ENCODE results near the gene STX18.
"Not testable (repeated sequence)": the region's sequence is repeated elsewhere in the genome, so short reads cannot be mapped to it uniquely, and the experiment has no call there.

The STX18 gene

GRCh38 chr4:4479366-4479765, 62.5 kb downstream of the STX18 start:
- DNase-seq (ENCODE audit: low read depth): no peak

DNA sequence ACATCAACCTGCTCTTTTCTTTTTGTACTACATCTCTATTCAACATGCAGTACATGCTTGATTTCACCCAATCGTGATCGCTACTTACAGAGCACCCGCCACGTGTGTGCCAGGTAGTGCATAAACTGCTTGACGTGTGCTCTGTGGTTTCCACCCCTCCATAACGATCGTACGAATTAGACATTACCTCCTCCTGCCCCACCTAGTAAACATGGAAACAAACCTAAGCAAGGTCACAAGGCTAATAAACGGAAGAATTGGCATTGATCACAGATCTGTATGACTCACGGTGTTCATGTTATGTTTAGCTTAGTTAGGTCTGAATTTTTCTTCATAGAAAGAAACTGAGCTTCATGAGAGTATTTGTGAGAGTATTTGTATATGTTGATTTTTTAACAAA, 64.1 kb downstream of the STX18 start:
- DNase-seq (ENCODE audit: low read depth): no peak

DNA sequence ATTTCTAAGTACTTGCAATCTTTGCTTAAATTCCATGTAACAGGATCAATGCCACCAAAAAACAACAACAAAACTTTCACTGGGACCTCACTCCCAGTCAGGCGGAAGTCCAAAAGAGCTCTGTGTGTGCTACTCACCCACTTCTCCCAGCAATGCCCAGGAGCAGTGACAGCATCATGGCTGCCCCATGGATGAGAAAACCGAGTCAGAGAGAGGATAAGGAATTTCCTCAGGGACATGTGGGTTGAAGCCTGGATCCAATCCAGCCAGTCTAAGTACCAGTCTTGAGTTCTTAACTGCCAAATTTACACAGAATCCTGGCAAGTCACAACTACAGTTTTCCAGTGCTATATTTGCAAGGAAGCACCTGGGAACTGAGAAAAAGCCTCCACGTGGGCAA, 64.5 kb downstream of the STX18 start:
- DNase-seq (ENCODE audit: low read depth): no peak

GRCh38 chr4:4474476-4474875, 67.4 kb downstream of the STX18 start:
- no peak for DNase-seq (ENCODE audit: low read depth)

DNA sequence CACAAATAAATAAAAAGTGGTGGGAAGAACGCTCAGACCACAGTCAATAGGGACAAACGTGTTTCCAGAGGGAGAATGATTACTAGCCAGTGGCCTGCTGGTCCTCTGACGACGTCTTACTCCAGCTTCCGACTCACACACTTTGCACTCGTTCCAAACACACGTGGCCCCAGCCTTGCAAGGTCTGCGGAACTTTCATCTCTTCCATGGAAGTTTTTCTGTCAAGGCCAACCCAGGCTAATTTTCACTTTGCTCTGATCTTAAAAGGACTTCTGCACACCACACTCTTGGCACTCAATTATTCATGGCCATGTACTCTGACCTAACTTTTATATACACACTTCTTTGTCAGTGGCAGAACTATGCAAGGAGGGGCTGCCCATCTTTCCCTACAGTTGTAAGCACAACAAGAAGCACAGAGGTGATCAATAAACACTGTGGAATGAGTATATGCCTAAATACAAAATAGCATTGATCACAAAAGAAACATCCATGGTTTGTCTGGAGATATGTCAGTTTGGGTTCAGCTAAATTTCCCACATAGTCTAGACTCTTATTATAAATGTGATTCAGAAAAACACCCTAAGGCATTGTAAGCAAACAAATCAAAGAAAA, 69.4 kb downstream of the STX18 start:
- no peak for DNase-seq (ENCODE audit: low read depth)

GRCh38 chr4:4471195-4471594, 70.7 kb downstream of the STX18 start:
- no peak for DNase-seq (ENCODE audit: low read depth)

DNA sequence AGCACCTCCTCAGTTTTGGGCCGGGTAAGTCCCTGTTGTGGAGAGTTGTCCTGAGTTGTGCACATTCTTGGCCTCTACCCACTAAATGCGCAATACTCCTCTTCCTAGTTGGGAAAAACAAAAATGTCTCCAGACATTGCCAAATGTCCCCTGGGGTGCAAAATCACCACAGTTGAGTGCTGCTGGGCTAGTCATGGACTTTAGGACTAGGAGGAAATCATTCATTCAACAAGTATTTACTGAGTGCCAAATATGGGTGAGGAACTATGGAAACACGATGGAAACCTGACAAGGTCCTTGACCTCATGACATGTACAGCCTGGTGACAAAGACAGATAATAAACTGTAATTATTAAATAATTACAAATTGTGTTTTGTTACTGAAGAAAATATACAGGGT, 71.6 kb downstream of the STX18 start:
- DNase-seq (ENCODE audit: low read depth): no peak

DNA sequence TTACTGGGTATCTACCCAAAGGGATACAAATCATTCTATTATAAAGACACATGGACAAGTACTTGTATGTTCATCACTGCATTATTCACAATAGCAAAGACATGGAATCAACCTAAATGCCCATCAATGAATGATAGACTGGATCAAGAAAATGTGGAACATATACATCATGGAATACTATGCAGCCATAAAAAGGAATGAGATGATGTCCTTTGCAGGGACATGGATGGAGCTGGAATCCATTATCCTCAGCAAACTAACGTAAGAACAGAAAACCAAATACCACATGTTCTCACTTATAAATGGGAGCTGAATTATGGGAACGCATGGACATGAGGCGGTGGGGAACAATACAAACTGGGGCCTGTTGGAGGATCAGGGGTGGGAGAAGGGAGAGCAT, 76.6 kb downstream of the STX18 start:
- DNase-seq (ENCODE audit: low read depth): not testable (repeated sequence)

DNA sequence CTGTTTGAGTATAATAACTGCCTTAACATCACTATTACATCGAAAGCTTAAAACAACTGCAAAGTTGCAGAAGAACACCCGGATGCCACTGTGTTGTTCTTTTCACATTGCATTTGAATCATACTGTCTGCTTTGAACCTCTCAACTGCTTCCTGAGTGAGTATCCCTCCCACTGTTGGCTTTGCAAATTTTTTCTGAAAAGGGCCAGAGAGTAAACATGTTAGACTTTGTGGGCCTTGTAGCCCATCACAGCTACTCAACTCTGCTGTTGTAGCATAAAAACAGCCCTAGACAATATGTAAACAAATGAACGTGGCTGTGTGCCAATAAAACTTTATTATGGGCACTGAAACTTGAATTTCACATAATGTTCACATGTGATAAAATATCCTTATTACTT, 78.9 kb downstream of the STX18 start:
- DNase-seq (ENCODE audit: low read depth): no peak

DNA sequence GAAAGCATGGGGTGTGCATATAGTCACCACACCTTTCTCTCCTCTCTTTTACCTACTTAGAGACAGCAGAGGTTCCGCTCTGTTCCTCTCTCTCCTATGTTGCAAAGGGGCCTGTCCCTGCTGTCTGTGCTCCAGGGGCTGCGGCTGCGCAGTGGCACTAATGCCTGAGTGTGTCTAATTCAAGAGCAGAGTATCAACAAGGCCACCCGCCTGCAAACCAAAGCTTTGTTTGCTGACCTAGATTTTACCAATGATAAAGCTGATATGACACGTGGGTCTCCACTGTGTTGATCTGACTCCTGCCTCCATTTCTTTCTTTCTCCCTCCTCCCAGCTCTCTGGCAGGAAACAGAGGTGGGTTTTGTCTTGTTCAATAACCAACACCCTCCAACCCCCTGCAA, 80.0 kb downstream of the STX18 start:
- DNase-seq (ENCODE audit: low read depth): no peak

GRCh38 chr4:4461178-4461577, 80.7 kb downstream of the STX18 start:
- no peak for DNase-seq (ENCODE audit: low read depth)

DNA sequence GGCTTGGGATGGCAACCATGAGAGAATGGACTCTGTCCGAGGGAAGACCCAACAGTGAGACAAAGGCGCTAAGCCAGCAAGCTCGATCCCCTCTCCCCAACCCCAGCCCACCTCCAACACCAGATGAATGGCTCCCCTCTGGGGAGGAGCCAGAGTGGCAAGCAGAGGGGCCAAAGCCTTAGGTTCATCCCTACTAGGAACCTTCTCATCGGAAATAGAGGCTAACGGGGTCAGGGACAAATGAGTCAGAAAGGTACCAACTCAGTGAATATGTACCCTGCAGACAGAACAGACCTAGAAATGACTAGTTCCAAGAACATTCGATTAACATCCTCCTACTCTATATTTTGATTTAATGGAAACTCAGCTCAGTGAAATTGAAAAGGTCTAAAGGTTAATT, 81.1 kb downstream of the STX18 start:
- no peak for DNase-seq (ENCODE audit: low read depth)

DNA sequence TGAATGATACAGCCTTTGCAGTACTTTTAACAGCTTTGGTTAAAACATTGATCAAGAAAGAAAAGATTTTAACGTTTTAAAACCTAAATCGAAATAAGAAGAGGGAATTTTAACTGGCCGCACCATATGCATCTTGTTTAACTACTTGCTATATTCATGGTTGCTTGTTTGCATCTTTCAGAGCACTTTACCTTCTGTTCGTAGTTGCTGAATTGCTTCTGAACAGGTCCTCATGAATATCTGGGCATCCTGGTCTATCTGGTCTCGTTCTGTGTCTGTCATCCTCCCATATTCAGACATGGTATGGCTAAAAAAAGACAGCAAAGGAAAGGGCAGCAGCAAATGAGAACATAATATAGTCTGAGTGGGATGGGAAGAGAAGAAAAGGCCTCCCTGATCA, 82.7 kb downstream of the STX18 start:
- no peak for DNase-seq (ENCODE audit: low read depth)

- no peak for DNase-seq (ENCODE audit: low read depth)
Measured at GRCh38 chr4:4457803-4458553, 83.9 kb downstream of the STX18 start.

DNA sequence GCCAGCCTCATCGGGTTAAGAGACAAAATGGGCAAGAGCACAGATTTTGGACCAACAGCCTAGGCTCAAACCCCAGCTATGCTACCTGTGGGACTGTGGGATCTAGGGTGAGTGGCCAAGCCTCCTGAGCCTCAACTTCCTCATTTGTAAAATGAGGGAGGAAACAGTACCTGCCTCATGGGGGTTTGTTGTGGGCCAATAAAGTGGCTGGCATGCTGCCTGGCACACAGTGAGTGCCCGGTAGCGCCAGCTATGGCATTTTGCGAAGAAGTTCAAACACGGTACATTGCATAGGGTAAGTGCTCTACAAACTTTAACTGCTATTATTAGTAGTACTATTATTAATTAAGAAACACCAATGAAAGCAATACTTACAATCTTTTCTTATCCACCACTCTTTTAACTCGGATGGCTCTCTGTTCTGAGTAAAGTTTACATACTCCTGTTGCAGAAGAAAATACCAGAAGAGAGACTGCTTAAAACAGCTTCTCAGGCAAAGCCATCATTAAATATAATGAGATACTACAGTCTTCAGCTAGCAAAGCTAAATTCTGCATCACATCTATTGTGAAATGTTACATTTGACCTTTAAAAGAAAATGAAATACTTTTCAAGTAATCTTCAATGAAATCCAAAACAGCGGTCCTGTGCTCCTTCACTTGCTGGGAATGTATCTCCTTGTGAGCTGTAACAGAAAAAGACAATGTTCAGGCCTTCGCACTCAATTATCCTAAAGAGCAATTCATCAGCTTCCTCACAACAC, 84.9 kb downstream of the STX18 start:
- DNase-seq (ENCODE audit: low read depth): no peak

DNA sequence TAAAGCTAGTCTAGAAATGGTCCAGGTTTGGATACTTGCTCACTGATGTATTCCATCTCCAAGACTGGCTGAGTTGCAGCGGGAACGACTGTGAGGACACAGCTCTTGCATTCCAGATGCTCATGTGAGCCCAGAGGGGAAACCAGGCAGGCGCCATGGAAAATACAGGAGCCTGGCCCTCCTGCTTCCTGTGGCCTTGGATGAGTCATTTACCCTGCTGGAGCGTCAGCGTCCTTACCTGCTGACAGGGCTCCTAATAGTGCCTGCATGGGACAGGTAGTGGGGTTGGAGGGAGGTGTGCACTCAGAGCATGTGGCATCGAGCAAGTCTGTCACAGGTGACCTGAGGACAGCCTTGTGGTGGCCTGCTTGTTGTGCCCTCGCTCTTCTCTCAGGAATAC, 85.5 kb downstream of the STX18 start:
- no peak for DNase-seq (ENCODE audit: low read depth)

DNA sequence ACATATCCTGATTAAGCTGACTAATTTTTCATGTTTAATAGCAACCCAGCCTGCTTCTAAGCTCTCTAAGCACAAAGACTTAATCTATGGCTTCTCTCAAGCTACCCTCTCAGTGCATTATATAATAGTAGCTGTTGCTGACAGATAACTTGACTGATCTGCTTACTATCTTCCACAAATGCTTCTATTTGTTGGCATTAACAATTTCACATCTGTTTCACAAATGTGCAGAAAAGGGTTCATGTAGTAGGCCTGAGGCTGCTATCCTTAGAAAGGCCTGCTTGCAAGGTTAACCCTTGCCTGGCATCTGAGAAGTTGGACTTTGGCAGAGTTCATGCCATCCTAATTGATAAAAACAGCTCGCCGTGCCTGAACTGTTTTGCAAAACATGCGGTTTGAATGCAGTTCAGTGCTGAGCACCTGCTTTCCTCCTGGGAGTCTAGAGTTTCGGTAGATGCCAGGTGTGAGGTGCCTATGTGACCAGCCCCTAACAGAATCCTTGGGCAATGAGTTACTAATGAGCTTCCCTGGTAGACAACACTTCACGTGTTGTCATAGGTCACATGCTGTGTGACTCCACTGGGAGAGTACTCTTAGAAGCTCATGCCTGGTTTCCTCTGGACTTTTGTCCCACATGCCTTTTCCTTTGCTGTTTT, 86.5 kb downstream of the STX18 start:
- no peak for DNase-seq (ENCODE audit: low read depth)

- DNase-seq (ENCODE audit: low read depth): no peak
Measured at GRCh38 chr4:4446434-4446833, 95.4 kb downstream of the STX18 start.

DNA sequence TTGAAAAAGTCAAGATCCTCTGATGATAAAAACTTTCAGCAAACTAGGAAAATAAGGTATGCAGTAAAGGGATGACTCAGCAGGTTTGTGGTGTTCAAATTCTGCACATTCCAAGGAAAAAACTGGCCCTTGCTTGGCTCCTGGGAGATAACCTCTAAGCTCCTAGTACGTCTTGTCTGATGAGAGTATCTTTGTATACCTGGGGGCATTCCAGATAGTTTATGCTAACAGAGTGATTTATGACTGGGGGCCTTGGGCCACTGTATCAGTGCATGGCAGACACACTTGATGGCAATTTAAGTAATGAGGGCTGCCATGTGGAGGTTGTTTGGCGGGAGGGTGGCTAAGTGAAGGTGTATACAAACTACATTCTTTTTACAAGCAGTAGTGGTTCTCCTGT, 98.0 kb downstream of the STX18 start:
- no peak for DNase-seq (ENCODE audit: low read depth)

- no peak for DNase-seq (ENCODE audit: low read depth)
Measured at GRCh38 chr4:4440333-4441061, 101.4 kb downstream of the STX18 start.

GRCh38 chr4:4439782-4440181, 102.1 kb downstream of the STX18 start:
- no peak for DNase-seq (ENCODE audit: low read depth)

- DNase-seq (ENCODE audit: low read depth): no peak
Measured at GRCh38 chr4:4438891-4439290, 103.0 kb downstream of the STX18 start.
